Measurements from ENCODE around the gene MRPL36. TPM values are rescaled to one million over a fixed set of nuclear protein-coding genes. Genes with fewer than 3 reads are reported as not detected.

Gene MRPL36
- total and polyA plus RNA-seq, 9 of the 15 experiments (the other 6 are each of a cell fraction or from before 2014, with no cell fraction given), result 78.3 to 557 (median 124) TPM

DNA sequence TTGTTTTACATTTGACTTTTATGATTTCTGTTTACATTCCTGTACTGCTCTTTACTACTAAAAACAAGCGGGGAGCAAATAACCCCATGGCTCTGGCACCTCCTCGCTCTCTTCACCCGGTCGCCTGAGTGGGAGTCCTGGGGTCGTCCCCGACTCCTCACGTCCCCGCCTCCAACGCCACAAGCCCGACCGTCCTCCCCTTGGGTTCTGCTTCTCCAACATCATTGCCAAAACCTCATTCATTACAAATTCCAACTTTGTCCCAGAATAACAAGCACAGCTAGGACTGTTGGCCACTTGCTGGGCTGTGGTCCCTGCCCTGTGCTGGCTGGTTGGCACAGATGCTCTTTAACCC is 35.1 kb downstream of the MRPL36 start (continued):
- TF ChIP-seq, protein P1, sequence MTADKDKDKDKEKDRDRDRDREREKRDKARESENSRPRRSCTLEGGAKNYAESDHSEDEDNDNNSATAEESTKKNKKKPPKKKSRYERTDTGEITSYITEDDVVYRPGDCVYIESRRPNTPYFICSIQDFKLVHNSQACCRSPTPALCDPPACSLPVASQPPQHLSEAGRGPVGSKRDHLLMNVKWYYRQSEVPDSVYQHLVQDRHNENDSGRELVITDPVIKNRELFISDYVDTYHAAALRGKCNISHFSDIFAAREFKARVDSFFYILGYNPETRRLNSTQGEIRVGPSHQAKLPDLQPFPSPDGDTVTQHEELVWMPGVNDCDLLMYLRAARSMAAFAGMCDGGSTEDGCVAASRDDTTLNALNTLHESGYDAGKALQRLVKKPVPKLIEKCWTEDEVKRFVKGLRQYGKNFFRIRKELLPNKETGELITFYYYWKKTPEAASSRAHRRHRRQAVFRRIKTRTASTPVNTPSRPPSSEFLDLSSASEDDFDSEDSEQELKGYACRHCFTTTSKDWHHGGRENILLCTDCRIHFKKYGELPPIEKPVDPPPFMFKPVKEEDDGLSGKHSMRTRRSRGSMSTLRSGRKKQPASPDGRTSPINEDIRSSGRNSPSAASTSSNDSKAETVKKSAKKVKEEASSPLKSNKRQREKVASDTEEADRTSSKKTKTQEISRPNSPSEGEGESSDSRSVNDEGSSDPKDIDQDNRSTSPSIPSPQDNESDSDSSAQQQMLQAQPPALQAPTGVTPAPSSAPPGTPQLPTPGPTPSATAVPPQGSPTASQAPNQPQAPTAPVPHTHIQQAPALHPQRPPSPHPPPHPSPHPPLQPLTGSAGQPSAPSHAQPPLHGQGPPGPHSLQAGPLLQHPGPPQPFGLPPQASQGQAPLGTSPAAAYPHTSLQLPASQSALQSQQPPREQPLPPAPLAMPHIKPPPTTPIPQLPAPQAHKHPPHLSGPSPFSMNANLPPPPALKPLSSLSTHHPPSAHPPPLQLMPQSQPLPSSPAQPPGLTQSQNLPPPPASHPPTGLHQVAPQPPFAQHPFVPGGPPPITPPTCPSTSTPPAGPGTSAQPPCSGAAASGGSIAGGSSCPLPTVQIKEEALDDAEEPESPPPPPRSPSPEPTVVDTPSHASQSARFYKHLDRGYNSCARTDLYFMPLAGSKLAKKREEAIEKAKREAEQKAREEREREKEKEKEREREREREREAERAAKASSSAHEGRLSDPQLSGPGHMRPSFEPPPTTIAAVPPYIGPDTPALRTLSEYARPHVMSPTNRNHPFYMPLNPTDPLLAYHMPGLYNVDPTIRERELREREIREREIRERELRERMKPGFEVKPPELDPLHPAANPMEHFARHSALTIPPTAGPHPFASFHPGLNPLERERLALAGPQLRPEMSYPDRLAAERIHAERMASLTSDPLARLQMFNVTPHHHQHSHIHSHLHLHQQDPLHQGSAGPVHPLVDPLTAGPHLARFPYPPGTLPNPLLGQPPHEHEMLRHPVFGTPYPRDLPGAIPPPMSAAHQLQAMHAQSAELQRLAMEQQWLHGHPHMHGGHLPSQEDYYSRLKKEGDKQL (CRISPR knock-in tag; IDR thresholded peaks at IDR 0.05; ENCODE audit: borderline replicate concordance), result no peak
- TF ChIP-seq ZZZ3 (IDR thresholded peaks at IDR 0.05) (no peak), ZNF354B (CRISPR knock-in tag; IDR thresholded peaks at IDR 0.05) (no peak), MAZ (CRISPR knock-in tag; conservative IDR thresholded peaks at IDR 0.05 in 1 of 2, IDR thresholded peaks at IDR 0.05 in 1 of 2) (no peak), ZBTB7A (IDR thresholded peaks at IDR 0.05; ENCODE audit: borderline replicate concordance, control insufficient read depth, low read depth, low read length) (no peak)
- TF ChIP-seq, protein P2, sequence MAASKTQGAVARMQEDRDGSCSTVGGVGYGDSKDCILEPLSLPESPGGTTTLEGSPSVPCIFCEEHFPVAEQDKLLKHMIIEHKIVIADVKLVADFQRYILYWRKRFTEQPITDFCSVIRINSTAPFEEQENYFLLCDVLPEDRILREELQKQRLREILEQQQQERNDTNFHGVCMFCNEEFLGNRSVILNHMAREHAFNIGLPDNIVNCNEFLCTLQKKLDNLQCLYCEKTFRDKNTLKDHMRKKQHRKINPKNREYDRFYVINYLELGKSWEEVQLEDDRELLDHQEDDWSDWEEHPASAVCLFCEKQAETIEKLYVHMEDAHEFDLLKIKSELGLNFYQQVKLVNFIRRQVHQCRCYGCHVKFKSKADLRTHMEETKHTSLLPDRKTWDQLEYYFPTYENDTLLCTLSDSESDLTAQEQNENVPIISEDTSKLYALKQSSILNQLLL (CRISPR knock-in tag; IDR thresholded peaks at IDR 0.05; ENCODE audit: borderline replicate concordance), result no peak
- TF ChIP-seq, protein P3, sequence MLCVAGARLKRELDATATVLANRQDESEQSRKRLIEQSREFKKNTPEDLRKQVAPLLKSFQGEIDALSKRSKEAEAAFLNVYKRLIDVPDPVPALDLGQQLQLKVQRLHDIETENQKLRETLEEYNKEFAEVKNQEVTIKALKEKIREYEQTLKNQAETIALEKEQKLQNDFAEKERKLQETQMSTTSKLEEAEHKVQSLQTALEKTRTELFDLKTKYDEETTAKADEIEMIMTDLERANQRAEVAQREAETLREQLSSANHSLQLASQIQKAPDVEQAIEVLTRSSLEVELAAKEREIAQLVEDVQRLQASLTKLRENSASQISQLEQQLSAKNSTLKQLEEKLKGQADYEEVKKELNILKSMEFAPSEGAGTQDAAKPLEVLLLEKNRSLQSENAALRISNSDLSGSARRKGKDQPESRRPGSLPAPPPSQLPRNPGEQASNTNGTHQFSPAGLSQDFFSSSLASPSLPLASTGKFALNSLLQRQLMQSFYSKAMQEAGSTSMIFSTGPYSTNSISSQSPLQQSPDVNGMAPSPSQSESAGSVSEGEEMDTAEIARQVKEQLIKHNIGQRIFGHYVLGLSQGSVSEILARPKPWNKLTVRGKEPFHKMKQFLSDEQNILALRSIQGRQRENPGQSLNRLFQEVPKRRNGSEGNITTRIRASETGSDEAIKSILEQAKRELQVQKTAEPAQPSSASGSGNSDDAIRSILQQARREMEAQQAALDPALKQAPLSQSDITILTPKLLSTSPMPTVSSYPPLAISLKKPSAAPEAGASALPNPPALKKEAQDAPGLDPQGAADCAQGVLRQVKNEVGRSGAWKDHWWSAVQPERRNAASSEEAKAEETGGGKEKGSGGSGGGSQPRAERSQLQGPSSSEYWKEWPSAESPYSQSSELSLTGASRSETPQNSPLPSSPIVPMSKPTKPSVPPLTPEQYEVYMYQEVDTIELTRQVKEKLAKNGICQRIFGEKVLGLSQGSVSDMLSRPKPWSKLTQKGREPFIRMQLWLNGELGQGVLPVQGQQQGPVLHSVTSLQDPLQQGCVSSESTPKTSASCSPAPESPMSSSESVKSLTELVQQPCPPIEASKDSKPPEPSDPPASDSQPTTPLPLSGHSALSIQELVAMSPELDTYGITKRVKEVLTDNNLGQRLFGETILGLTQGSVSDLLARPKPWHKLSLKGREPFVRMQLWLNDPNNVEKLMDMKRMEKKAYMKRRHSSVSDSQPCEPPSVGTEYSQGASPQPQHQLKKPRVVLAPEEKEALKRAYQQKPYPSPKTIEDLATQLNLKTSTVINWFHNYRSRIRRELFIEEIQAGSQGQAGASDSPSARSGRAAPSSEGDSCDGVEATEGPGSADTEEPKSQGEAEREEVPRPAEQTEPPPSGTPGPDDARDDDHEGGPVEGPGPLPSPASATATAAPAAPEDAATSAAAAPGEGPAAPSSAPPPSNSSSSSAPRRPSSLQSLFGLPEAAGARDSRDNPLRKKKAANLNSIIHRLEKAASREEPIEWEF (CRISPR knock-in tag; IDR thresholded peaks at IDR 0.05), result no peak

Data from K562 (cell line).